MM.1S (cell line): ENCODE results near the gene BSN.

Experiments used
- DNase-seq: peaks from one replicate; pipeline ENCODE4 v3.0.0-alpha.2; 2015
- H2AFZ ChIP-seq: fragments of 300-600 bp; sonication (generic); 2 replicates; pipeline ENCODE4 v1.6.0; 2016; ENCODE audit warnings: antibody characterized with exemption, low read length
- H3F3A ChIP-seq: fragments of 300-600 bp; sonication (generic); 2 replicates; pipeline ENCODE4 v1.6.1; 2016; ENCODE audit warnings: mild to moderate bottlenecking, antibody characterized with exemption, low read length, moderate library complexity, mixed read lengths; ENCODE audit not compliant: insufficient read depth
- H3K27ac ChIP-seq: fragments of 300-600 bp; sonication (generic); 2 replicates; pipeline ENCODE4 v1.5.1; 2016; ENCODE audit warnings: mild to moderate bottlenecking, low read length
- H3K27me3 ChIP-seq: fragments of 300-600 bp; sonication (generic); replicated peaks from 2 replicates; pipeline ENCODE4 v1.6.0; 2016; ENCODE audit warnings: low read length; ENCODE audit not compliant: insufficient read depth
- H3K36me3 ChIP-seq: fragments of 300-600 bp; sonication (generic); replicated peaks from 2 replicates; pipeline ENCODE4 v1.6.1; 2016; ENCODE audit warnings: mild to moderate bottlenecking, low read length, mixed read lengths; ENCODE audit not compliant: insufficient read depth
- H3K4me1 ChIP-seq: fragments of 300-600 bp; sonication (generic); 2 replicates; pipeline ENCODE4 v1.6.1; 2016; ENCODE audit warnings: low read length, mixed read lengths
- H3K4me2 ChIP-seq: fragments of 300-600 bp; sonication (generic); 2 replicates; pipeline ENCODE4 v1.6.0; 2016; ENCODE audit warnings: low read depth, low read length
- H3K4me3 ChIP-seq: fragments of 300-600 bp; sonication (generic); 2 replicates; pipeline ENCODE4 v1.5.1; 2016; ENCODE audit warnings: low read length, mixed read lengths
- H3K79me2 ChIP-seq: fragments of 300-600 bp; sonication (generic); 2 replicates; pipeline ENCODE4 v1.6.1; 2016; ENCODE audit warnings: mixed run types, low read length, mixed read lengths
- H3K9ac ChIP-seq: fragments of 300-600 bp; sonication (generic); 2 replicates; pipeline ENCODE4 v1.6.1; 2016; ENCODE audit warnings: low read length, mixed read lengths
- H3K9me2 ChIP-seq: fragments of 300-600 bp; sonication (generic); replicated peaks from 2 replicates; pipeline ENCODE4 v1.6.1; 2016; ENCODE audit warnings: mild to moderate bottlenecking, low read length, mixed read lengths; ENCODE audit not compliant: insufficient read depth
- H3K9me3 ChIP-seq: fragments of 300-600 bp; sonication (generic); replicated peaks from 2 replicates; pipeline ENCODE4 v1.6.1; 2016; ENCODE audit warnings: mild to moderate bottlenecking, low read length, mixed read lengths; ENCODE audit not compliant: insufficient read depth
- H4K20me1 ChIP-seq: fragments of 300-600 bp; sonication (generic); 2 replicates; pipeline ENCODE4 v1.6.1; 2016; ENCODE audit warnings: mild to moderate bottlenecking, low read length, moderate library complexity, mixed read lengths; ENCODE audit not compliant: insufficient read depth
- EZH2 ChIP-seq: fragments of 300-600 bp; sonication (generic); optimal IDR thresholded peaks from 2 replicates; pipeline ENCODE3; 2017; ENCODE audit warnings: low read depth, mild to moderate bottlenecking, antibody characterized with exemption, low read length, mixed read lengths
- EZH2phosphoT487 ChIP-seq: fragments of 300-600 bp; sonication (generic); IDR thresholded peaks from 2 replicates; pipeline ENCODE4 v1.6.1; 2018; ENCODE audit warnings: antibody characterized with exemption, low read length
- TF ChIP-seq, protein P1 (sequence below): fragments of 300-600 bp; sonication (generic); IDR thresholded peaks from 2 replicates; pipeline ENCODE4 v1.5.1; 2016; ENCODE audit warnings: antibody characterized with exemption, low read length, mixed read lengths

The BSN gene

DNA sequence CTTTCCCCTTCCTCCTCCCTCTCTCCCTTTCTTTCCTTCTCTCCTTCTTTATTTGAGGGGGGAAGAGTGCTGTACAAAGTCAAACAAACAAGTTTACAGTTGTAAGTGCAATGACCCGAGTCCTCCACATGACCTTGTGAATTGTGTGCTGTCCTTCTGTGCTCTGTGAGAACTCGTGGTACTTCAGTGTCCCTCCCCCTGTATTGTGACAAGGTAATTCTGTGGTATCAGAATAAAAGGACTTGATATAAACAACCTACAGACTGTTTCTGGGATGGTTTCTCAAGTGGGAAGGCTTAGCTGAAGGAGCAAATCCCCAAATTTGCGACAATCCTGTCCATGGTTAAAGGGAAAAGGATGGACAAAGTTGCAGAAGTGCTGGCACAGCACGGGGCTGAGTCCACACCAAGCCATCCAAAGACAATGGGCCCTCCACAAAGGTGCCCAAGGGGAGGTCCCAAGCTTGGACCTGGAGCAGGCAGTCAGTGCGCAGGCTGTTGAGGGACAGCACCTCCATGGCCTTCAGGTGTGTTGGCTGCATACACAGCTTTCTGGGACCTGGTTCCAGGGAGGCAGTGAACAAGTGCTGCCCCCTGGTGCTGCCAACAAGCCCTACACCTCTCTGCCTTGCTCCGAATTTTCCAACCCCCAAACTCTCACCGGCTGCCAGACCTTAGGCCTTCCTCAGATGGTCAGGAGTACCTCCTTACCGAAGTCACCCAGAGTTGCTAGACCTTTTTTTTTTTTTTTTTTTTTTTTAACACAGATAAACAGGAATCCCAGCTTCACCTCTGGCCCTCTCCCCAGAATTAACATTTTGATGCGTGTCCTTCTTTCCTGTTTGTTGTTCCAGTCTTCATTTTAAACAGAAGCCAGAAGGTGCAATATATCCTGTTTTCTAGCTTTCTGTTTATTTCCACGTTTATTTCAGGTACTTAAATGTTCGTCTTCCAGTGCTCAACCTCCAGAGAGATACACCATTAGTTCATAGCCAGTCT, 117.3 kb downstream of the BSN start:
- no peaks in the 10 kb centered on the region for H3K9me2 ChIP-seq
- peaks cover 29% of the 10 kb centered on the region for H3K79me2 ChIP-seq
- H3K36me3 ChIP-seq = no peaks in the 10 kb centered on the region
- no peak overlapping the region for H2AFZ ChIP-seq
- H3K9me3 ChIP-seq = no peaks in the 10 kb centered on the region
- H3K4me1 ChIP-seq = 0 out of 2 replicates have a peak, but pooled peaks cover 3% of the 10 kb centered on the region
- no peak overlapping the region for H3K4me3 ChIP-seq
- H3K27me3 ChIP-seq = 0 out of 2 replicates have a peak, but pooled peaks cover 3% of the 10 kb centered on the region
- H3K9ac ChIP-seq = no peak overlapping the region
- peak; percentile 71 for DNase-seq
- no peak for TF ChIP-seq EZH2
- no peak for TF ChIP-seq EZH2phosphoT487
- TF ChIP-seq, protein P1, sequence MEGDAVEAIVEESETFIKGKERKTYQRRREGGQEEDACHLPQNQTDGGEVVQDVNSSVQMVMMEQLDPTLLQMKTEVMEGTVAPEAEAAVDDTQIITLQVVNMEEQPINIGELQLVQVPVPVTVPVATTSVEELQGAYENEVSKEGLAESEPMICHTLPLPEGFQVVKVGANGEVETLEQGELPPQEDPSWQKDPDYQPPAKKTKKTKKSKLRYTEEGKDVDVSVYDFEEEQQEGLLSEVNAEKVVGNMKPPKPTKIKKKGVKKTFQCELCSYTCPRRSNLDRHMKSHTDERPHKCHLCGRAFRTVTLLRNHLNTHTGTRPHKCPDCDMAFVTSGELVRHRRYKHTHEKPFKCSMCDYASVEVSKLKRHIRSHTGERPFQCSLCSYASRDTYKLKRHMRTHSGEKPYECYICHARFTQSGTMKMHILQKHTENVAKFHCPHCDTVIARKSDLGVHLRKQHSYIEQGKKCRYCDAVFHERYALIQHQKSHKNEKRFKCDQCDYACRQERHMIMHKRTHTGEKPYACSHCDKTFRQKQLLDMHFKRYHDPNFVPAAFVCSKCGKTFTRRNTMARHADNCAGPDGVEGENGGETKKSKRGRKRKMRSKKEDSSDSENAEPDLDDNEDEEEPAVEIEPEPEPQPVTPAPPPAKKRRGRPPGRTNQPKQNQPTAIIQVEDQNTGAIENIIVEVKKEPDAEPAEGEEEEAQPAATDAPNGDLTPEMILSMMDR = peak; percentile 83
- no peaks in the 10 kb centered on the region for H4K20me1 ChIP-seq
- 0 out of 2 replicates have a peak, but pooled peaks cover 10% of the 10 kb centered on the region for H3F3A ChIP-seq
- H3K4me2 ChIP-seq = no peak overlapping the region
- no peak overlapping the region for H3K27ac ChIP-seq

DNA sequence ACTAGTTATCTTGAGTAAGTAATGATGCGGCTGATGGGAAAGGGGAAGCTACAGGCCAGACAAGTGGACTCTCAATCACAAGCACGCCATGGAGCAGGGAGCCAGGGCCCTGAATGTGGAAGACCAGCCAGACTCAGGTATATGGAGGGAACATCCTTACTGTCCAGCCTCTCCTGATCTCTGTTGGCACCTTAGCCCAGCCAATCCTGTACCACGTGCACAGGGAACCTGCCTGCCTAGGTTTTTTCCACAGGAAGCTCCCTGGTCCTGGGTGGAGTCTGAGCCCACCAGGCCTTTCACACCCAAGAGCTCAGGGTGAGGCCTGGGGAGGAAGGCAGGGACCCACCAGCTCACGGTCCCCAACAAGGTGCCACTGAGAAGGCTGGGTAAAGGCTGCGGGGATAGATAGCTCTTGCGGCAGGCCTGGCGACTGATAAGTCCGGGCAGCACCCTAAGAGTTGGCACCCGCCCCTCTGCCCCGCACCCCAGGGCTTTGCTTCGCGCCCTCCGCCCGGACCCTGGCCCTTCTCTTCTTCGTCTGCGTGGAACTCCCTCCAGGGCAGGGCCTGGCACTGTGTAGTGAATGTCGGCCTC, 118.9 kb downstream of the BSN start:
- no peaks in the 10 kb centered on the region for H4K20me1 ChIP-seq
- DNase-seq = peak; percentile 28
- 0 out of 2 replicates have a peak, but pooled peaks cover 3% of the 10 kb centered on the region for H3K4me1 ChIP-seq

DNA sequence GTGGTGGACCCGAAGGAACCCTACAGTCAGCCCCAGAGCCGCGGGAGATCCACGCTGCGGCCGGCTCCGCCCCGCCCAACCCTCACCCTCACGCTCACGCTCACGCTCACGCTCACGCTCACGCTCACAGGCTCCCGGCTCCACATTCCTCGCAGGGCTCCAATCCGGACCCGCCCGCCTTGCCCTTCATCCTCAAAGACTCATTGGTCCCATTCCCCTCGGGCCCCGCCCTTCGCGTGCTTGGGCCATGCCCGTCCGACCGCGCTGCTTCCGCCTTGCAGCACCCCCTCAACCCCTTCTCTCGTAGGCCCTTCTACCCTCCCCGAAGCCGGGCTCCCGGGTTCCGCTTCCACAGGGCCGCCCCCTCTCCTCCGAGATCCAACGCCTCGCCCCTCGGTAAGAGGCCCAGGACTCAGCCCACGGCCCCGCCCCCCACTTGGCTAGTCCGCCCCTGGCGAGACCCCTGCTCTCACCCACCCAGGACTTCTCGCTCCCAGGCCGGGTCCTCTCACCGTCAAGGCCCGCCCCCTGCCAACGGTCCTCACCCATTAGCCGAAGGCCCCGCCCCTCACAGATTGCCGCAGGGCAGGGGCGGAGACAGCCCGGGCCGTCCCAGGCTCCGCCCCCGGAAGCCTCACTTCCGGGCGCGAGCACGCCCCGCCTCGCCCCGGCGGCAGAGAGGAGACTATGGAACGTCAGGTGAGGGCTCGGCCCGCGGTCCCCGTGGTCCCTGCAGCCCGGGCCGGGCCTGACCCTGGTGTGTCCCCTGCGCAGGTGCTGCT, 119.6 kb downstream of the BSN start, which contains the start of gene APEH:
APEH (plus strand) TSS at position 637 of the 782 bp plus-strand sequence; CDS start at position 688, 51 bp downstream.
- Histone ChIP-seq H3K4me3 (peak within 1 kb of the TSS; percentile 96), H3K36me3 (no peaks in the 10 kb centered on the region), H3K27me3 (no peaks in the 10 kb centered on the region), H3K27ac (peak within 1 kb of the TSS; percentile 85), H4K20me1 (no peaks in the 10 kb centered on the region), H3K9me3 (no peaks in the 10 kb centered on the region), H3K4me1 (0 out of 2 replicates have a peak, but pooled peaks cover 3% of the 10 kb centered on the region), H3K9ac (peak within 1 kb of the TSS; percentile 89), H3F3A (0 out of 2 replicates have a peak, but pooled peaks cover 10% of the 10 kb centered on the region), H3K9me2 (no peaks in the 10 kb centered on the region), H3K79me2 (peaks cover 31% of the 10 kb centered on the region), H2AFZ (peak within 1 kb of the TSS; percentile 81), H3K4me2 (peak within 1 kb of the TSS; percentile 99)
- DNase-seq = peak; percentile 98
- TF ChIP-seq EZH2phosphoT487 = no peak
- TF ChIP-seq EZH2 = no peak
- TF ChIP-seq, protein P1 = no peak

More for the DNA sequence above, 118.9 kb downstream of the BSN start:
- TF ChIP-seq, protein P1 = no peak
- TF ChIP-seq EZH2 (no peak), EZH2phosphoT487 (no peak)
- peak overlapping the region; percentile 99 for H3K4me2 ChIP-seq
- H3K36me3 ChIP-seq = no peaks in the 10 kb centered on the region
- peak overlapping the region; percentile 81 for H2AFZ ChIP-seq
- H3F3A ChIP-seq = 0 out of 2 replicates have a peak, but pooled peaks cover 10% of the 10 kb centered on the region
- no peaks in the 10 kb centered on the region for H3K9me2 ChIP-seq
- peaks cover 31% of the 10 kb centered on the region for H3K79me2 ChIP-seq
- H3K27me3 ChIP-seq = no peaks in the 10 kb centered on the region
- peak overlapping the region; percentile 85 for H3K27ac ChIP-seq
- H3K4me3 ChIP-seq = peak overlapping the region; percentile 96
- peak overlapping the region; percentile 89 for H3K9ac ChIP-seq
- H3K9me3 ChIP-seq = no peaks in the 10 kb centered on the region
